HCT116 (cell line): ENCODE data around the gene FAT1. TPM values are rescaled to one million over a fixed set of nuclear protein-coding genes. Genes with fewer than 3 reads are reported as not detected.

Source experiments
- ATAC-seq: fragments of 200-7000 bp; cut with Tn5 transposase; 2 replicates; pipeline ENCODE4 v1.9.1; 2020; ENCODE audit warnings: mild to moderate bottlenecking, moderate library complexity
- BruUV-seq: library from RNA; stranded (reverse); fragments of 400-500 nt; replicated peaks from 2 replicates; lab custom pipeline; 2021; lab: Mats Ljungman, UMichigan
- CTCF ChIA-PET: fragments of 300-600 bp; sonication (Branson Sonifier 250); formaldehyde crosslinking; loops from one replicate; lab custom pipeline; 2021; ENCODE audit warnings: antibody characterized with exemption; lab: Charles Lee
- POLR2A ChIA-PET: fragments of 300-600, 350-600 bp; sonication (Branson Sonifier 250); formaldehyde crosslinking; loops from one replicate; lab custom pipeline; 2021; ENCODE audit warnings: antibody characterized with exemption; lab: Charles Lee
- RAD21 ChIA-PET, 2 experiments: fragments of 300-600 bp; sonication (Branson Sonifier 250); formaldehyde crosslinking; loops; one replicate each; lab custom pipeline; 2023; ENCODE audit warnings: low total read pairs in 2 of 2; ENCODE audit not compliant: uncharacterized antibody in 2 of 2, unreplicated experiment in 2 of 2, low non-redundant PET in 1 of 2; lab: Charles Lee
- DNase-seq: peaks from one replicate; pipeline ENCODE4 v3.0.0-alpha.2; 2010; ENCODE audit warnings: low read depth, low spot score
- H2AFZ ChIP-seq: fragments of 200-600 bp; shearing (Covaris generic), sonication (generic); 2 replicates; pipeline ENCODE4 v1.6.1; 2017; ENCODE audit warnings: low read depth, mixed run types, mixed read lengths, antibody characterized with exemption, low read length; ENCODE audit not compliant: poor library complexity, severe bottlenecking
- H3K27ac ChIP-seq: 2 replicates; pipeline ENCODE4 v1.5.1; 2012; ENCODE audit warnings: low read depth, low read length
- H3K27me3 ChIP-seq: fragments of 200-600 bp; sonication (generic); 2 replicates; pipeline ENCODE4 v1.6.1; 2016; ENCODE audit warnings: mixed run types, low read length, mixed read lengths; ENCODE audit not compliant: insufficient read depth
- H3K36me3 ChIP-seq, 2 experiments: fragments of 200-500 bp in 1 of 2; fragments of 200-600 bp in 1 of 2; sonication (Bioruptor generic) in 1 of 2; sonication (generic) in 1 of 2; 2 replicates each; pipeline versions ENCODE4 v1.5.1 to v1.6.1; 2014 to 2016; ENCODE audit warnings: low read length in 2 of 2, inconsistent platforms in 1 of 2, mixed read lengths in 1 of 2, mixed run types in 1 of 2; ENCODE audit not compliant: insufficient read depth in 2 of 2, control insufficient read depth in 1 of 2
- H3K4me1 ChIP-seq, 2 experiments: fragments of 200-600 bp in 1 of 2; sonication (generic) in 1 of 2; 2 replicates each; pipeline versions ENCODE4 v1.5.1 to v1.6.1; 2012 to 2017; ENCODE audit warnings: low read length in 2 of 2, inconsistent platforms in 1 of 2, mild to moderate bottlenecking in 1 of 2, mixed read lengths in 1 of 2, mixed run types in 1 of 2, moderate library complexity in 1 of 2; ENCODE audit not compliant: insufficient read depth in 2 of 2, control insufficient read depth in 1 of 2
- H3K4me2 ChIP-seq: fragments of 200-600 bp; sonication (generic); 2 replicates; pipeline ENCODE4 v1.6.1; 2017; ENCODE audit warnings: mixed run types, low read length, mixed read lengths
- H3K4me3 ChIP-seq, 2 experiments: fragments of 200-600 bp in 1 of 2; sonication (generic) in 1 of 2; replicated peaks in 1 of 2; 2 replicates each; pipeline ENCODE4 v1.5.1; 2011 to 2016; ENCODE audit warnings: low read length in 2 of 2, control low read depth in 1 of 2, low read depth in 1 of 2, mild to moderate bottlenecking in 1 of 2, mixed read lengths in 1 of 2, mixed run types in 1 of 2
- H3K79me2 ChIP-seq: fragments of 200-600 bp; sonication (generic); 2 replicates; pipeline ENCODE4 v1.6.1; 2017; ENCODE audit warnings: mild to moderate bottlenecking, mixed run types, low read length, moderate library complexity, mixed read lengths; ENCODE audit not compliant: insufficient read depth
- H3K9ac ChIP-seq: fragments of 200-600 bp; sonication (generic); 2 replicates; pipeline ENCODE4 v1.6.1; 2016; ENCODE audit warnings: low read length, mixed read lengths
- H3K9me2 ChIP-seq: fragments of 200-600 bp; sonication (generic), shearing (Covaris generic); 2 replicates; pipeline ENCODE4 v1.6.1; 2017; ENCODE audit warnings: mixed run types, mild to moderate bottlenecking, moderate library complexity; ENCODE audit not compliant: insufficient read depth
- H3K9me3 ChIP-seq, 2 experiments: fragments of 200-500 bp in 1 of 2; fragments of 200-600 bp in 1 of 2; sonication (Bioruptor generic) in 1 of 2; sonication (generic) in 1 of 2; 2 replicates each; pipeline ENCODE4 v1.6.1; 2014 to 2017; ENCODE audit warnings: low read length in 2 of 2, mixed read lengths in 2 of 2, inconsistent platforms in 1 of 2, low read depth in 1 of 2, mild to moderate bottlenecking in 1 of 2, mixed run types in 1 of 2, moderate library complexity in 1 of 2; ENCODE audit not compliant: control insufficient read depth in 1 of 2, insufficient read depth in 1 of 2
- H4K20me1 ChIP-seq: fragments of 200-600 bp; sonication (generic), shearing (Covaris generic); 2 replicates; pipeline ENCODE4 v1.6.1; 2017; ENCODE audit warnings: mixed run types, mild to moderate bottlenecking, moderate library complexity; ENCODE audit not compliant: insufficient read depth
- ELF1 ChIP-seq: IDR thresholded peaks from 2 replicates; pipeline ENCODE4 v1.6.1; 2012; ENCODE audit warnings: low read depth, borderline replicate concordance
- EZH2 ChIP-seq: fragments of 200-600 bp; sonication (generic); IDR thresholded peaks from 2 replicates; pipeline ENCODE4 v1.6.1; 2017; ENCODE audit warnings: antibody characterized with exemption, mixed run types
- POLR2A ChIP-seq: IDR thresholded peaks from 2 replicates; pipeline ENCODE4 v1.7.0; 2011; ENCODE audit warnings: borderline replicate concordance; ENCODE audit not compliant: insufficient read depth, insufficient read length; ENCODE audit errors: extremely low read depth
- POLR2AphosphoS5 ChIP-seq: IDR thresholded peaks from 2 replicates; pipeline ENCODE4 v1.6.1; 2011; ENCODE audit warnings: mild to moderate bottlenecking, low read depth, low read length, moderate library complexity
- RAD21 ChIP-seq: IDR thresholded peaks from 2 replicates; pipeline ENCODE4 v1.6.1; 2012; ENCODE audit warnings: low read depth, mild to moderate bottlenecking
- ZNF274 ChIP-seq: fragments of 200-500 bp; sonication (Bioruptor generic); IDR thresholded peaks from 2 replicates; pipeline ENCODE4 v1.6.1; 2014; ENCODE audit warnings: mild to moderate bottlenecking, low read depth, low read length, inconsistent platforms
- intact Hi-C: fragments of 100-400 bp; cut with micrococcal nuclease; formaldehyde crosslinking; loops from 2 replicates; pipeline ENCODE4 v1.10.0; 2022
- total RNA-seq: library from RNA; stranded (reverse); gene quantifications from one replicate; pipeline ENCODE4 v1.2.1, GENCODE V29; 2021; ENCODE audit not compliant: unreplicated experiment
- TF ChIP-seq, protein P1 (sequence below): IDR thresholded peaks from 2 replicates; pipeline ENCODE4 v1.6.1; 2012
- TF ChIP-seq, protein P2 (sequence below): IDR thresholded peaks from 2 replicates; pipeline ENCODE4 v1.6.1; 2012; ENCODE audit warnings: low read depth
- TF ChIP-seq, protein P3 (sequence below), 3 experiments: fragments of 200-600 bp in 1 of 3; sonication (generic) in 1 of 3; IDR thresholded peaks in 2 of 3; conservative IDR thresholded peaks in 1 of 3; 2 replicates each; pipeline ENCODE4 v1.5.1; 2012 to 2017; ENCODE audit warnings: low read depth in 2 of 3, low read length in 2 of 3, antibody characterized with exemption in 1 of 3, borderline replicate concordance in 1 of 3, control low read depth in 1 of 3, mild to moderate bottlenecking in 1 of 3, mixed read lengths in 1 of 3, mixed run types in 1 of 3, moderate library complexity in 1 of 3; ENCODE audit not compliant: insufficient read depth in 1 of 3

FAT1 gene
- total RNA-seq, 1 experiment from 2014 or later, result 676 TPM

DNA sequence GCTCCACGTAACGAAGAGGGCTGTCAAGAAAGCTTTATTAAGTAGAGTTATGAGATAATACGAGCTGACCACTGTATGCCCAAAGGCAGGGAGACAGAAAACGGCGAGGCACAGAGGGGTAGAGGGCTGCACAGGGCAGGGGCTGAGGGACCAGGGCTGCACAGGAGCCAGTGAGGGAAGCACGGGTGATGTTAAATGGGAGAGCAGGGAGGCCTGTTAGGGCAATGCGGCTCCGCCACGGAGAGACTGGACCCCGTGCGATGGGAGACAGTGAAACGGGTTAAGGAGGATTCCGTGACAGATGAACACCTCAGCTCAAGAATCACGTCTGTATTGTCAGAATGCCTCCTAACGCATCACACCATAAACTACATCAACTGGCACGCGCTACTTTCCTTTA lies 25.1 kb downstream of the FAT1 start:
- H4K20me1 ChIP-seq, result peaks cover 93% of the 10 kb centered on the region
- no peaks in the 10 kb centered on the region for H3K9me3 ChIP-seq
- POLR2A ChIA-PET, result no interaction called here
- ATAC-seq, result no peak
- H2AFZ ChIP-seq, result no peak overlapping the region
- TF ChIP-seq, protein P1, sequence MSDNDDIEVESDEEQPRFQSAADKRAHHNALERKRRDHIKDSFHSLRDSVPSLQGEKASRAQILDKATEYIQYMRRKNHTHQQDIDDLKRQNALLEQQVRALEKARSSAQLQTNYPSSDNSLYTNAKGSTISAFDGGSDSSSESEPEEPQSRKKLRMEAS, result no peak
- TF ChIP-seq, protein P2, sequence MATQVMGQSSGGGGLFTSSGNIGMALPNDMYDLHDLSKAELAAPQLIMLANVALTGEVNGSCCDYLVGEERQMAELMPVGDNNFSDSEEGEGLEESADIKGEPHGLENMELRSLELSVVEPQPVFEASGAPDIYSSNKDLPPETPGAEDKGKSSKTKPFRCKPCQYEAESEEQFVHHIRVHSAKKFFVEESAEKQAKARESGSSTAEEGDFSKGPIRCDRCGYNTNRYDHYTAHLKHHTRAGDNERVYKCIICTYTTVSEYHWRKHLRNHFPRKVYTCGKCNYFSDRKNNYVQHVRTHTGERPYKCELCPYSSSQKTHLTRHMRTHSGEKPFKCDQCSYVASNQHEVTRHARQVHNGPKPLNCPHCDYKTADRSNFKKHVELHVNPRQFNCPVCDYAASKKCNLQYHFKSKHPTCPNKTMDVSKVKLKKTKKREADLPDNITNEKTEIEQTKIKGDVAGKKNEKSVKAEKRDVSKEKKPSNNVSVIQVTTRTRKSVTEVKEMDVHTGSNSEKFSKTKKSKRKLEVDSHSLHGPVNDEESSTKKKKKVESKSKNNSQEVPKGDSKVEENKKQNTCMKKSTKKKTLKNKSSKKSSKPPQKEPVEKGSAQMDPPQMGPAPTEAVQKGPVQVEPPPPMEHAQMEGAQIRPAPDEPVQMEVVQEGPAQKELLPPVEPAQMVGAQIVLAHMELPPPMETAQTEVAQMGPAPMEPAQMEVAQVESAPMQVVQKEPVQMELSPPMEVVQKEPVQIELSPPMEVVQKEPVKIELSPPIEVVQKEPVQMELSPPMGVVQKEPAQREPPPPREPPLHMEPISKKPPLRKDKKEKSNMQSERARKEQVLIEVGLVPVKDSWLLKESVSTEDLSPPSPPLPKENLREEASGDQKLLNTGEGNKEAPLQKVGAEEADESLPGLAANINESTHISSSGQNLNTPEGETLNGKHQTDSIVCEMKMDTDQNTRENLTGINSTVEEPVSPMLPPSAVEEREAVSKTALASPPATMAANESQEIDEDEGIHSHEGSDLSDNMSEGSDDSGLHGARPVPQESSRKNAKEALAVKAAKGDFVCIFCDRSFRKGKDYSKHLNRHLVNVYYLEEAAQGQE, result no peak
- TF ChIP-seq ELF1 (no peak), RAD21 (no peak), ZNF274 (no peak), POLR2AphosphoS5 (no peak), EZH2 (no peak), POLR2A (no peak)
- TF ChIP-seq, protein P3, sequence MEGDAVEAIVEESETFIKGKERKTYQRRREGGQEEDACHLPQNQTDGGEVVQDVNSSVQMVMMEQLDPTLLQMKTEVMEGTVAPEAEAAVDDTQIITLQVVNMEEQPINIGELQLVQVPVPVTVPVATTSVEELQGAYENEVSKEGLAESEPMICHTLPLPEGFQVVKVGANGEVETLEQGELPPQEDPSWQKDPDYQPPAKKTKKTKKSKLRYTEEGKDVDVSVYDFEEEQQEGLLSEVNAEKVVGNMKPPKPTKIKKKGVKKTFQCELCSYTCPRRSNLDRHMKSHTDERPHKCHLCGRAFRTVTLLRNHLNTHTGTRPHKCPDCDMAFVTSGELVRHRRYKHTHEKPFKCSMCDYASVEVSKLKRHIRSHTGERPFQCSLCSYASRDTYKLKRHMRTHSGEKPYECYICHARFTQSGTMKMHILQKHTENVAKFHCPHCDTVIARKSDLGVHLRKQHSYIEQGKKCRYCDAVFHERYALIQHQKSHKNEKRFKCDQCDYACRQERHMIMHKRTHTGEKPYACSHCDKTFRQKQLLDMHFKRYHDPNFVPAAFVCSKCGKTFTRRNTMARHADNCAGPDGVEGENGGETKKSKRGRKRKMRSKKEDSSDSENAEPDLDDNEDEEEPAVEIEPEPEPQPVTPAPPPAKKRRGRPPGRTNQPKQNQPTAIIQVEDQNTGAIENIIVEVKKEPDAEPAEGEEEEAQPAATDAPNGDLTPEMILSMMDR (IDR thresholded peaks at IDR 0.05 in 2 of 3, conservative IDR thresholded peaks at IDR 0.05 in 1 of 3; ENCODE audit: borderline replicate concordance in 1 of 3, insufficient read depth in 1 of 3, low read depth in 2 of 3, low read length in 2 of 3), result no peak
- TF ChIP-seq, all 23 proteins: peak for 0
- no peak for DNase-seq
- ChIA-PET CTCF (no interaction called here), RAD21 (no interaction called here)
- peaks cover 100% of the 10 kb centered on the region for H3K79me2 ChIP-seq
- H3K27ac ChIP-seq, result no peak overlapping the region
- no peak overlapping the region for H3K9ac ChIP-seq
- H3K9me2 ChIP-seq, result no peaks in the 10 kb centered on the region
- peaks cover 39 to 88% of the 10 kb centered on the region in 2 experiments; a peak in 3 of 4 replicates for H3K4me1 ChIP-seq
- H3K4me3 ChIP-seq, result no peak overlapping the region
- H3K27me3 ChIP-seq, result no peaks in the 10 kb centered on the region
- intact Hi-C loops, result no loop called here
- peaks cover 12 to 66% of the 10 kb centered on the region in 2 experiments for H3K36me3 ChIP-seq
- no peak overlapping the region for H3K4me2 ChIP-seq
- BruUV-seq, result no TSS peak
